ENCODE results near the gene NR2C2.
A peak's percentile ranks its signal among the peaks of the same experiment; 100 is the strongest.

NR2C2 gene

GRCh38 chr3:15063656-15064286 lies 116.4 kb downstream of the NR2C2 start:
- DNase-seq (ENCODE audit: insufficient read length, low spot score) (no peak), FAIRE-seq (no peak)
- no peak for TF ChIP-seq CTCF (IDR thresholded peaks at IDR 0.05; ENCODE audit: insufficient read depth, missing control alignments)

GRCh38 chr3:15064299-15064834 lies 117.0 kb downstream of the NR2C2 start:
- no peak for FAIRE-seq
- no peak for TF ChIP-seq CTCF (IDR thresholded peaks at IDR 0.05; ENCODE audit: insufficient read depth, missing control alignments)
- peak; percentile 44 for DNase-seq (ENCODE audit: insufficient read length, low spot score)

- peak; percentile 90 for DNase-seq (ENCODE audit: insufficient read length, low spot score)
- FAIRE-seq: no peak
- TF ChIP-seq CTCF (IDR thresholded peaks at IDR 0.05; ENCODE audit: insufficient read depth, missing control alignments): no peak
Measured at GRCh38 chr3:15064835-15065549, 117.6 kb downstream of the NR2C2 start, which contains the start of gene MRPS25. TSS of gene MRPS25 (minus strand) at chr3:15065315. CDS start at chr3:15065194, 121 bp downstream.

GRCh38 chr3:15065550-15066007 lies 118.2 kb downstream of the NR2C2 start:
- TF ChIP-seq CTCF (IDR thresholded peaks at IDR 0.05; ENCODE audit: insufficient read depth, missing control alignments): no peak
- FAIRE-seq (no peak), DNase-seq (ENCODE audit: insufficient read length, low spot score) (no peak)

GRCh38 chr3:15066467-15066866 lies 119.1 kb downstream of the NR2C2 start:
- no peak for DNase-seq (ENCODE audit: insufficient read length, low spot score)
- FAIRE-seq: no peak
- TF ChIP-seq CTCF (IDR thresholded peaks at IDR 0.05; ENCODE audit: insufficient read depth, missing control alignments): no peak

- DNase-seq (ENCODE audit: insufficient read length, low spot score) (no peak), FAIRE-seq (no peak)
- TF ChIP-seq CTCF (IDR thresholded peaks at IDR 0.05; ENCODE audit: insufficient read depth, missing control alignments): no peak
Measured at GRCh38 chr3:15069441-15069840, 122.1 kb downstream of the NR2C2 start.

GRCh38 chr3:15071699-15072098 lies 124.3 kb downstream of the NR2C2 start:
- FAIRE-seq (no peak), DNase-seq (ENCODE audit: insufficient read length, low spot score) (no peak)
- TF ChIP-seq CTCF (IDR thresholded peaks at IDR 0.05; ENCODE audit: insufficient read depth, missing control alignments): no peak

Data from D721Med (cell line).